ENCODE data around the gene ATP6V0E1.

DNA sequence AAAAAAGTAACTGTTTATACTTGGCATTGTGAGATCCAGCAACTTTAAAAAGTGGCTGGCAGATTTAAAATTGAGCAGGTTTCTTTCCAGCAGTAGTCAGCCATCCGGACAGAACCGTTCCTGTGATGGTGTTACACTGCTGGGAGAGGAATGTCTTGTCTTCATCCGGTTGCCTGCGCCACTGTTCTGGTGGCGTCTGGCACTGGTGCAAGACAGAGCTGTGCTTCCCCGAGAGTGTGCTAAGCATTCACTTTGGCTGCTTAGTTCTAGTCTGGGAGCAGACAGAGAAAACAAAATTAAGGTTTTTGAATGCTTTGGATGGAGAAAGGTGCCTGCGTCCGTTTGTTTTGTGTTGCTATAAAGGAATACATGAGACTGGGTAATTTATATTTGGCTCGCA, 37.1 kb downstream of the ATP6V0E1 start:
- TF ChIP-seq CTCF (IDR thresholded peaks at IDR 0.05; ENCODE audit: low read depth, low read length) (no peak), EZH2phosphoT487 (IDR thresholded peaks at IDR 0.05; ENCODE audit: low read depth) (no peak)

All from OCI-LY3 (cell line).